Fibroblast of mammary gland (primary cell): ENCODE results near the gene SMAD3.
"Not testable (repeated sequence)": the region's sequence is repeated elsewhere in the genome, so short reads cannot be mapped to it uniquely, and the experiment has no call there.

Experiments used
- DNase-seq: peaks from one replicate; pipeline ENCODE4 v3.0.0-alpha.2; 2010; ENCODE audit warnings: low read depth
- H3K4me3 ChIP-seq: 2 replicates; pipeline ENCODE4 v1.5.1; 2011; ENCODE audit warnings: low read depth, mild to moderate bottlenecking, low read length, moderate library complexity; ENCODE audit not compliant: control insufficient read depth
- CTCF ChIP-seq: conservative IDR thresholded peaks from 2 replicates; pipeline ENCODE4 v1.5.1; 2011; ENCODE audit warnings: low read depth, low read length, inconsistent platforms; ENCODE audit not compliant: control insufficient read depth, insufficient read depth

Gene SMAD3

GRCh38 chr15:67119238-67119846, 53.9 kb downstream of the SMAD3 start:
- TF ChIP-seq CTCF: no peak
- no peak for DNase-seq
- H3K4me3 ChIP-seq: no peak overlapping the region

GRCh38 chr15:67120009-67120838, 54.8 kb downstream of the SMAD3 start:
- TF ChIP-seq CTCF: no peak
- DNase-seq: no peak
- H3K4me3 ChIP-seq: no peak overlapping the region

- no peak for TF ChIP-seq CTCF
- DNase-seq: peak; percentile 92
- no peak overlapping the region for H3K4me3 ChIP-seq
Measured at GRCh38 chr15:67120839-67121643, 55.6 kb downstream of the SMAD3 start.

- no peak overlapping the region for H3K4me3 ChIP-seq
- DNase-seq: no peak
- no peak for TF ChIP-seq CTCF
Measured at GRCh38 chr15:67121644-67122605, 56.5 kb downstream of the SMAD3 start.

- not testable (repeated sequence) for DNase-seq, H3K4me3 ChIP-seq
Measured at GRCh38 chr15:67122816-67123215, 57.4 kb downstream of the SMAD3 start.

- not testable (repeated sequence) for H3K4me3 ChIP-seq, DNase-seq
Measured at GRCh38 chr15:67123291-67123690, 57.9 kb downstream of the SMAD3 start.

GRCh38 chr15:67124111-67124510, 58.7 kb downstream of the SMAD3 start:
- TF ChIP-seq CTCF: no peak
- no peak for DNase-seq

More at GRCh38 chr15:67124111-67124510, 58.7 kb downstream of the SMAD3 start:
- H3K4me3 ChIP-seq: no peak overlapping the region
